H1 (cell line): ENCODE data around the gene LENG9. TPM values are rescaled to one million over a fixed set of nuclear protein-coding genes. Genes with fewer than 3 reads are reported as not detected.

Experiments
- CBX8 ChIP-seq: fragments of 300-800, 300-1000 bp; sonication (generic); IDR thresholded peaks from 2 replicates; pipeline ENCODE4 v1.7.1; 2016; ENCODE audit warnings: low read depth, low read length, borderline replicate concordance
- CEBPB ChIP-seq: IDR thresholded peaks from 2 replicates; pipeline ENCODE4 v1.6.1; 2012; ENCODE audit warnings: low read depth, low read length
- polyA plus RNA-seq, 7 experiments: library from polyadenylated mRNA; depleted of rRNA in 3 of 7; stranded (reverse) in 5 of 7; unstranded in 2 of 7; fragments of >200 nt in 5 of 7; fragments of 200-250 nt in 2 of 7; gene quantifications; 1 replicate in 5 of 7; 2 replicates in 1 of 7; 4 replicates in 1 of 7; pipeline versions ENCODE4 v1.2.1 to v1.2.3, GENCODE V29; 2011 to 2013; ENCODE audit warnings: missing spikeins in 2 of 7, mixed read lengths in 2 of 7
- total RNA-seq: library from RNA; stranded (reverse); fragmentation: NEBNext Ultra II Directional; extraction: Animal tissue kit (Norgen Biotek cat#: 25700); gene quantifications from 2 replicates; pipeline ENCODE4 v1.2.1, GENCODE V29; 2021
- TF ChIP-seq, protein P1 (sequence below): IDR thresholded peaks from 2 replicates; pipeline ENCODE4 v1.6.1; 2011; ENCODE audit warnings: low read depth, mild to moderate bottlenecking, low read length; ENCODE audit not compliant: insufficient read depth

LENG9 gene
- total and polyA plus RNA-seq, 2 of the 8 experiments (the other 6 are each of a cell fraction or from before 2014, with no cell fraction given) = 1.6 to 3.9 TPM

DNA sequence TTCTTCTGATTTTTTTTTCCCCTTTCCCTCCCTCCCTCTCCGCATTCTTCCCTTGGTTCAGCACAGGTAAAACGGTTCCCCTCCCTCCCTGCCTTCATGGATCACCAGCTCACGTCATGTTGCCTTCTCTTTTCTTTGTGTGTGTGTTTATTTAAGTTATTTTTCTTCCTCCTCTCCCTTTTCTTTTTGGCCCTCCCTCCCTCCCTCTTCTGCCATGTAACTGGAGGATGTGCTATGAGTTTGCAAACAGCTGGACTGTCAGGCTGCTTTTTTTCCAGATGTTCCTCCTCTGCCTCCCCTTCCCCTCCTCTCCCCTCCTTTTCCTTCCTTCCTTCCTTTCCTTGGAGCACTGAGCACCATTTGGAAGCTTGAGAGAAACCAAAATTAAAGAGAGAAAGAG lies 2.0 kb downstream of the LENG9 start (continued):
- TF ChIP-seq, protein P1, sequence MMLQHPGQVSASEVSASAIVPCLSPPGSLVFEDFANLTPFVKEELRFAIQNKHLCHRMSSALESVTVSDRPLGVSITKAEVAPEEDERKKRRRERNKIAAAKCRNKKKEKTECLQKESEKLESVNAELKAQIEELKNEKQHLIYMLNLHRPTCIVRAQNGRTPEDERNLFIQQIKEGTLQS = no peak
- TF ChIP-seq CBX8 (no peak), CEBPB (no peak)
